Measurements from ENCODE around the gene ZBTB21.

GRCh38 chr21:42042651-42043050 is 32.5 kb upstream of the ZBTB21 start:
- no peak for TF ChIP-seq TAF1 (IDR thresholded peaks at IDR 0.05; ENCODE audit: borderline replicate concordance, insufficient read depth, low read length)
- TF ChIP-seq FOXP2 (optimal IDR thresholded peaks at IDR 0.05; ENCODE audit: borderline replicate concordance, extremely low read depth, extremely low read length, insufficient read depth): no peak
- no peak for TF ChIP-seq POLR2AphosphoS5 (IDR thresholded peaks at IDR 0.05; ENCODE audit: low read depth, low read length)
- TF ChIP-seq REST (IDR thresholded peaks at IDR 0.05; ENCODE audit: insufficient read depth in 1 of 2, low read depth in 2 of 2, low read length in 2 of 2): no peak

All from PFSK-1 (cell line).